H54 (cell line): ENCODE results near the gene ZFAND5.
A peak's percentile ranks its signal among the peaks of the same experiment; 100 is the strongest.

Source experiments
- DNase-seq: peaks from one replicate; pipeline ENCODE4 v3.0.0; 2011; ENCODE audit warnings: low spot score, mixed read lengths; ENCODE audit not compliant: insufficient read length
- FAIRE-seq: peaks from 3 replicates; lab custom pipeline; 2011; peaks lifted over from hg19 to GRCh38; lab: Jason Lieb, UNC
- POLR2A ChIP-seq: IDR thresholded peaks from 2 replicates; pipeline ENCODE4 v1.6.1; 2011; ENCODE audit warnings: low read depth, mild to moderate bottlenecking, low read length

Gene ZFAND5

DNA sequence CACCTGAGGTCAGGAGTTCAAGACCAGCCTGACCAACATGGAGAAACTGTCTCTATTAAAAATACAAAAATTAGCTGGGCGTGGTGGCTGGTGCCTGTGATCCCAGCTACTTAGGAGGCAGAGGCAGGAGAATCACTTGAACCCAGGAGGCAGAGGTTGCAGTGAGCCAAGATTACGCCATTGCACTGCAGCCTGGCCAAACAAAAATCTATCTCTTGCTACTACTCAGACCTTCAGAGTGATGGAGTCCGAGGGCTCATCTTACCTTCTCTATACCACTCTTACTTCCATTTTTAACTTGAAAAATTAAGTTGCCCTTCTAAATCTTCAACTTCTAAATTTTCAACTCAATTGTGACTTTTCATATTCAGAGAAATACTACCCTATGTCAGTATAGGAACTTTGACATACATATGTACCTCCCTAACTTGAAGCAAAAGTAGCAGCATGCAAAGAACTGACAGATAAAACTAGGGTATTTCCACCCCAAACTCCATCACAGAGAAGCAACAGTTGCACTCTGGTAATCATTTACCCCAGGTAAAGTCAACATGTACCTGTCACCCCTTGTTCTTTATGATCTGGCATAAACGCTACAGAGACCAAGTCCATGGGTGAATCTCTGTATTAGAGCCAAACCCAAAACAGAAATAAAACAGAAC, 11.4 kb downstream of the ZFAND5 start:
- no peak for FAIRE-seq

DNA sequence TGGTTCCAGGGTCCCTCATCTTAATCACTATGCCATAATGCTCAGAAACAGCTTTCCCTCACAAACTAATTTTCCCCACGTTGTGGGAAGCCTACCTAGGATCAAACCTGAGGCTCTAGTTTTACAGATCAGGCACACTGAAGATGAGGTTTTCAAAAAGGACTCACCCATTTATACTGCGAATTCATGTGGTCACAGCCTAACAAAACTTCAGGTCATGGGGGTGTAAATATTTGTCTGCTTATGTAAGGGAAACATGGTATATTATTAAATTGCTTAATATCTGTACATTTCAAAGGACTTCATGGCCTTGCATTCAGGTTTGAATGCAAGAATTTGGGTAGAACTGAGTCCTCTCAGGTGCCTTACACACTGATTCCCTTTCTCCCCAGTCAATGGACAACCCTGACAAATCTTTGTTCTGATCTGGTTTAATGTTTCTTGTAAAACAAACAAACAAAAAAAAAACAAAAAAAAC, 12.1 kb downstream of the ZFAND5 start:
- FAIRE-seq (peak; percentile 92), DNase-seq (no peak)
- no peak for TF ChIP-seq POLR2A

More for the DNA sequence above, 11.4 kb downstream of the ZFAND5 start:
- TF ChIP-seq POLR2A = no peak
- no peak for DNase-seq

DNA sequence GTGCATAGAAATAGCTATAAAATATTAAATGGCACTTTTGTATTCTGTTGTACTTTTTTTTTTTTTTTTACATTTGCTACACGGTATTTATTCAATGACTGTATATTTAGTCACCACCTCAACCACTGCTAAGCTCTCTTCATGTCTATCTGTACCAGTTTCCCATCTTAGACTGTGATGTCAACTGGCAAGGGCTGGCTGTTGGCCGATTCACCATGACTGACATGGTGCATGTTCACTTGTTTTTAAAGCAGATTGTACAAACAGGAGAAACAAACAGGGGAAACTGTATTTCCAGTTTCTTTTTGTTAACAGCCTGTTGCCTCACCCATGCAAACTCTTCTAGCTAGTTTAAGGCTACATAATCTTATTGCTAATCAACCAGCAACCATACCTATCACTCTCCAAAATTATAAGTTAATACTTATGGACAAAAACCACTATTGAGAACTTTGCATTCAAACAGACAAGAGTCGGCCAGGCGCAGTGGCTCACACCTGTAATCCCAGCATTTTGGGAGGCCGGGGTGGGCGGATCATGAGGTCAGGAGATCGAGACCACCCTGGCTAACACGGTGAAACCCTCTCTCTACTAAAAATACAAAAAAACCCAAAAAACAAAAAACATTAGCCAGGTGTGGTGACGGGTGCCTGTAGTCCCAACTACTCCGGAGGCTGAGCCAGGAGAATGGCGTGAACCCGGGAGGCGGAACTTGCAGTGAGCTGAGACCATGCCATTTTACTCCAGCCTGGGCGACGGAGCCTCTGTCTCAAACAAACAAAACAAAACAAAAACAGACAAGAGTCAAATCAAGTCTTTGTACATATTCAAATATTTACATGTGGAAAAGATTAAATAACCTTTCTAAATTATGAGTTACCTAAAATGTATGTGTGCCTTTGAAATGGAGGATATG, 13.2 kb downstream of the ZFAND5 start:
- DNase-seq (peak; percentile 46), FAIRE-seq (peak; percentile 100)
- TF ChIP-seq POLR2A = no peak

DNA sequence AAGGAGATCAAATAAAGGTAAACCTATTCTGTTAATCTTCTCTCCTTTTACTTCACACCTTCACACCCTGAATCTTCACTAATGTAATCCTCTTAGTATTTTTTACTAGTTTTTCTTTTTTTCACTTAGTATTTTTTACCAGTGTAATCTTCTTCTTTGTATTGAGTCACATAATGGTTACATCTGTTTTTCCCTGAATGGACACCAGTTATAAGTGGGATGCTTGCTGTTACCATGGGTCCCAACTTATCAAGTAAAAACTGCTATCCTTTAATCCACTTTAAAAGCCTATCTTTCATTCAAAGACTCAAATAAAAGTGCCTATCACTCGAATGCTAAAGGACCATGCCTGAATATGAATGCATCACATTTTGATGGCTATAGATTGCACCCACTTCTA, 15.1 kb downstream of the ZFAND5 start:
- FAIRE-seq (peak; percentile 6), DNase-seq (no peak)
- TF ChIP-seq POLR2A = no peak

DNA sequence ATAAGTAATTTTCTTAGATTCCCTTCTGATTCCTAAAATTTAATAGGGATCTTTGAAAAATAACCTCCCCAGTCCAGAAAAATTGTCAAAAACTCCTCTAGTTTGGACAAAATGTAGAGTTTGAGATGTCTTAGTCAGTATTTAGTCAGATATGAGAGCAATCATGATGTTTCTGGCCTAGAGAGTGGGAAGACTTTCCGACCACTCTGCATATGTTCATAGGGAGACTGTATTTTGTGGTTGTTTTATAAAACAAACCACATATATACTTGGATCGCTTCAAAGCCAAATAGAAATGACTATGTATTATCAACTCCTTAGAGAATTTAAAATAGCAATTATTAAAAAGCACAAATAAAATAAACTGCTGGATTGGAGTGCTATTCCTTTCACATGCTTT, 15.8 kb downstream of the ZFAND5 start:
- DNase-seq (no peak), FAIRE-seq (no peak)
- no peak for TF ChIP-seq POLR2A

GRCh38 chr9:72346333-72346732, 18.7 kb downstream of the ZFAND5 start:
- no peak for DNase-seq
- peak; percentile 15 for FAIRE-seq
- no peak for TF ChIP-seq POLR2A

GRCh38 chr9:72338631-72339030, 26.4 kb downstream of the ZFAND5 start:
- DNase-seq (no peak), FAIRE-seq (no peak)
- no peak for TF ChIP-seq POLR2A

DNA sequence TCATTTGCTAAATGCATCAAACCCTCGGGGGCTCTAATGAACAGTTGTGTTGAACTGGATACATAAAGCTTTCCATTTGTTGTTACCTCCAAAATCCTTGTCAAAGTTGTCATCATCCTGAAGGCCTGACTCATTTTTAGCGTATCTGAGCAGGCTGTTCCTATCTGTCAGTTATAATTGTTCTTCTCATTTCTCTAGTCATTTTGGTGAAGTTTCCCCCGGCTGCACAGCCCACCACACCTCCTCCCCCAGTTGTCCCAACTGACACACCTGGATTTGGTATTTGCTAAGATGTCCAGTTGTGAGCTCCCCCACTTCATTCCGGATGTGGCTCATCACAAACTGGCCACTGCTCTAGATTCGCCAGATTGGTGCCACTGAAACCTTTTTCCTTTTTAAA, 27.7 kb downstream of the ZFAND5 start:
- no peak for TF ChIP-seq POLR2A
- no peak for DNase-seq
- peak; percentile 11 for FAIRE-seq

- FAIRE-seq (no peak), DNase-seq (no peak)
- TF ChIP-seq POLR2A = no peak
Measured at GRCh38 chr9:72334658-72335337, 30.2 kb downstream of the ZFAND5 start.

DNA sequence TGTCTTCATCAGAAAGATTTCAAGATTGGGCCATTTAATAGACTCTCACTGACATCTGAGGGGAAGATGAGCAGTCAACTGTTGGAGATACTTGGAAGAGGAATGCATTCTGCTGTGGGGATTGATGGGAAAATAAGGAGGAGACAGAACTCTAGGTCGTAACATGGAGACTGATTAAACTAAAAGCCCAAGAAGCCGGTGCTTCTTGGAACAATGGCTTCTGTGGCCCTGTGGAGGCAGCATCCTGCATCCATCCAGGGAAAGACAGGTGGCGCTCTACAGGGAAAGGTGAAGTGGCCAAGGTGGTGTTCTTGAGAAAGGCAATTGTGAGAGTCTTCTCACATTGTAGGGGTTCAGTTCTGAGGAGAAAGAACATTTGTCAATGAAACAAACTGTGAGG, 31.3 kb downstream of the ZFAND5 start:
- no peak for FAIRE-seq
- no peak for TF ChIP-seq POLR2A
- no peak for DNase-seq

GRCh38 chr9:72333197-72333596, 31.8 kb downstream of the ZFAND5 start:
- DNase-seq = no peak
- no peak for FAIRE-seq
- no peak for TF ChIP-seq POLR2A

DNA sequence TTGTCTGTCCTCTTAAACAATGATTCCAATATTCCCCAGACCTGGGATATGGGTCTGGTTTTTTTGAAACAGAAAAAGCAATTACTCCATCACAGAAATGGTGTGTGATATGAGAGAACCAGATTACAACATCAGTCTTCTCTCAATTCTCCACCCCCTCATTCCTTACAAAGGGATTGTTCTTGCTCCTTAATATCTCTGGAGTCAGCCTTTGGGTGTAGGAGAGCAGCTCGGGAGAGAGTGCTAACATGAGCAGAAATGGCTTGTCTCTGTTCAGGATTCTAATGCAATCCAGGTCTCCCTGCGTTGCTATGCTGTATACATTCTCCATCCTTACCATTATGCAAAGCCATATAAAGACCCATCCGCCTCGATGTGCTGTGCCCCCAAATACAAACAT, 32.7 kb downstream of the ZFAND5 start:
- no peak for FAIRE-seq

GRCh38 chr9:72327631-72328030, 37.4 kb downstream of the ZFAND5 start:
- FAIRE-seq (no peak), DNase-seq (no peak)
- TF ChIP-seq POLR2A = no peak

More for the DNA sequence above, 32.7 kb downstream of the ZFAND5 start:
- DNase-seq = no peak
- TF ChIP-seq POLR2A = no peak

DNA sequence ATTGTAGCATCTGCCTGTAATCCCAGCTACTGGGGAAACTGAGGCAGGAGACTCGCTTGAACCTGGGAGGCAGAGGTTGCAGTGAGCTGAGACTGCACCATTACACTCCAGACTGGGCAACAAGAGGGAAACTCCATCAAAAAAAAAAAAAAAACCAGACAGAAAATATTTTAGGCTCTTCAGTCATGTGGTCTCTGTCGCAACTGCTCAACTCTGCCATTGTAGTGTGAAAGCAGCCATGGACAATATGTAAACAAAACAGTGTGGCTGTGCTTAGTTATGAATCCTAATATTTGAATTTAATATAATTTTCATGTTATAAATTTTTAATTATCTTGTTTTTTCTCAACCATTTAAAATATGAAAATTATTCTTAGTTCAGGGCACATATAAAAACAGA, 38.4 kb downstream of the ZFAND5 start:
- TF ChIP-seq POLR2A = no peak
- DNase-seq (no peak), FAIRE-seq (no peak)
